Liver (tissue), 9 donors: ENCODE measurements around the gene DNMBP. TPM values are rescaled to one million over a fixed set of nuclear protein-coding genes. Genes with fewer than 3 reads are reported as not detected.

Source experiments
- DNase-seq: peaks from one replicate; pipeline ENCODE4 v3.0.0-alpha.2; 2017; ENCODE audit warnings: low spot score
- H3K27ac ChIP-seq, 2 donors: one replicate each; pipeline ENCODE4 v1.7.0; 2013; ENCODE audit warnings: inconsistent platforms in 2 of 2, low read length in 2 of 2, control low read depth in 1 of 2, low read depth in 1 of 2, mild to moderate bottlenecking in 1 of 2
- H3K27me3 ChIP-seq, 4 donors: one replicate each; pipeline versions ENCODE4 v1.6.1 to v1.7.0; 2013; ENCODE audit warnings: low read length in 3 of 4, inconsistent platforms in 1 of 4, mild to moderate bottlenecking in 1 of 4, moderate library complexity in 1 of 4; ENCODE audit not compliant: control insufficient read depth in 4 of 4, insufficient read depth in 4 of 4
- H3K36me3 ChIP-seq, 4 donors: one replicate each; pipeline versions ENCODE4 v1.6.1 to v1.7.0; 2013; ENCODE audit warnings: low read length in 3 of 4, mild to moderate bottlenecking in 3 of 4, low read depth in 1 of 4, moderate library complexity in 1 of 4; ENCODE audit not compliant: control insufficient read depth in 4 of 4, insufficient read depth in 3 of 4
- H3K4me1 ChIP-seq, 4 donors: one replicate each; pipeline versions ENCODE4 v1.6.1 to v1.7.0; 2013; ENCODE audit warnings: low read length in 3 of 4, mild to moderate bottlenecking in 3 of 4, moderate library complexity in 1 of 4; ENCODE audit not compliant: control insufficient read depth in 4 of 4, insufficient read depth in 4 of 4
- H3K4me3 ChIP-seq, 3 donors: one replicate each; pipeline versions ENCODE4 v1.6.1 to v1.7.0; 2013; ENCODE audit warnings: low read length in 3 of 3, control low read depth in 1 of 3, low read depth in 1 of 3, mild to moderate bottlenecking in 1 of 3
- H3K9ac ChIP-seq, 2 donors: one replicate each; pipeline ENCODE4 v1.7.0; 2013; ENCODE audit warnings: low read length in 2 of 2, mild to moderate bottlenecking in 2 of 2, moderate library complexity in 2 of 2, control low read depth in 1 of 2, low read depth in 1 of 2
- H3K9me3 ChIP-seq, 4 donors: one replicate each; pipeline versions ENCODE4 v1.6.1 to v1.7.0; 2013; ENCODE audit warnings: low read length in 3 of 4; ENCODE audit not compliant: control insufficient read depth in 4 of 4
- ATF3 ChIP-seq: IDR thresholded peaks from 2 replicates; pipeline ENCODE4 v1.6.1; 2016; ENCODE audit warnings: antibody characterized with exemption
- CTCF ChIP-seq: fragments of 150-350 bp; IDR thresholded peaks from 2 replicates; pipeline ENCODE4 v1.5.1; 2017; ENCODE audit warnings: improper control_type of control experiment, low read depth, low read length; ENCODE audit not compliant: missing input control
- EGR1 ChIP-seq, 2 donors: IDR thresholded peaks; 2 replicates each; pipeline ENCODE4 v1.6.1; 2016 to 2018; ENCODE audit warnings: antibody characterized with exemption in 2 of 2, low read depth in 2 of 2
- FOXA1 ChIP-seq: IDR thresholded peaks from 2 replicates; pipeline ENCODE4 v1.6.1; 2016; ENCODE audit warnings: antibody characterized with exemption
- FOXA2 ChIP-seq: IDR thresholded peaks from 2 replicates; pipeline ENCODE4 v1.6.1; 2016; ENCODE audit warnings: antibody characterized with exemption
- GABPA ChIP-seq, 2 donors: IDR thresholded peaks in 1 of 2; conservative IDR thresholded peaks in 1 of 2; 2 replicates each; pipeline ENCODE4 v1.6.1; 2016; ENCODE audit warnings: antibody characterized with exemption in 2 of 2, mild to moderate bottlenecking in 1 of 2, moderate library complexity in 1 of 2
- HNF4A ChIP-seq, 2 donors: conservative IDR thresholded peaks; 2 replicates each; pipeline ENCODE4 v1.6.1; 2016; ENCODE audit warnings: antibody characterized with exemption in 2 of 2, mild to moderate bottlenecking in 2 of 2
- MAX ChIP-seq: IDR thresholded peaks from 2 replicates; pipeline ENCODE4 v1.6.1; 2016; ENCODE audit warnings: antibody characterized with exemption
- NR2F2 ChIP-seq: IDR thresholded peaks from 2 replicates; pipeline ENCODE4 v1.6.1; 2016; ENCODE audit warnings: antibody characterized with exemption
- RAD21 ChIP-seq, 2 donors: IDR thresholded peaks; 2 replicates each; pipeline ENCODE4 v1.6.1; 2016; ENCODE audit warnings: antibody characterized with exemption in 2 of 2, mild to moderate bottlenecking in 2 of 2
- REST ChIP-seq: IDR thresholded peaks from 2 replicates; pipeline ENCODE4 v1.6.1; 2016; ENCODE audit warnings: antibody characterized with exemption, mild to moderate bottlenecking
- RXRA ChIP-seq, 2 donors: IDR thresholded peaks; 2 replicates each; pipeline ENCODE4 v1.6.1; 2017 to 2018; ENCODE audit warnings: antibody characterized with exemption in 2 of 2, mild to moderate bottlenecking in 1 of 2
- SP1 ChIP-seq: IDR thresholded peaks from 2 replicates; pipeline ENCODE4 v1.6.1; 2018; ENCODE audit warnings: antibody characterized with exemption, mild to moderate bottlenecking
- YY1 ChIP-seq: IDR thresholded peaks from 2 replicates; pipeline ENCODE4 v1.6.1; 2016; ENCODE audit warnings: antibody characterized with exemption, mild to moderate bottlenecking
- ZBTB33 ChIP-seq: IDR thresholded peaks from 2 replicates; pipeline ENCODE4 v1.6.1; 2016; ENCODE audit warnings: antibody characterized with exemption
- WGBS: extraction: QIAGEN DNeasy Blood & Tissue Kit; methylation state at CpG from one replicate; pipeline ENCODE4 v1.1.7; 2013; 5-methylcytosine and 5-hydroxymethylcytosine counted together
- polyA plus RNA-seq, 2 donors: library from polyadenylated mRNA; stranded (reverse) in 1 of 2; unstranded in 1 of 2; fragments of 200-250 nt in 1 of 2; fragments of >200 nt in 1 of 2; fragmentation: Nextera tagmentation in 1 of 2; extraction: Ambion mirVana in 1 of 2; gene quantifications; one replicate each; pipeline versions ENCODE4 v1.2.1 to v1.2.3, GENCODE V29; 2013 to 2015
- total RNA-seq, 2 donors: library from RNA; depleted of rRNA; stranded (reverse); fragments of >200 nt; gene quantifications; one replicate each; pipeline ENCODE4 v1.2.3, GENCODE V29; 2014
- donor health status: healthy.
- donor health status: healthy.
- donor health status: healthy.
- donor health status: healthy.
- donor health status: healthy.

DNMBP gene
- total and polyA plus RNA-seq, 4 donors, result 3.8 to 12.6 (median 5.3) TPM

- peak; percentile 28 for TF ChIP-seq YY1
Measured at GRCh38 chr10:99849536-99849935, 160.2 kb downstream of the DNMBP start (continued).

GRCh38 chr10:99849057-99849456 lies 160.7 kb downstream of the DNMBP start:
- H3K27me3 ChIP-seq, result no peaks in the 10 kb centered on the region
- H3K9me3 ChIP-seq, result no peaks in the 10 kb centered on the region
- 88% methylated on average over 7 of the region's 7 CpGs for WGBS
- H3K4me3 ChIP-seq, result no peak overlapping the region
- peak overlapping the region; percentile 6 to 19 for H3K27ac ChIP-seq
- no peak for DNase-seq
- peaks cover 9 to 65% (median 53%) of the 10 kb centered on the region in 4 donors for H3K36me3 ChIP-seq
- H3K4me1 ChIP-seq, result peaks cover 5 to 31% (median 25%) of the 10 kb centered on the region in 4 donors
- H3K9ac ChIP-seq, result no peak overlapping the region
- TF ChIP-seq EGR1 (IDR thresholded peaks at IDR 0.05; ENCODE audit: low read depth in 2 of 2) (peak in 1 of 2 donors; percentile 7), FOXA1 (no peak)

GRCh38 chr10:99845837-99846382 lies 163.8 kb downstream of the DNMBP start:
- Histone ChIP-seq H3K4me3 (no peak overlapping the region), H3K4me1 (peaks cover 5 to 31% (median 24%) of the 10 kb centered on the region in 4 donors), H3K9ac (no peak overlapping the region), H3K27me3 (no peaks in the 10 kb centered on the region), H3K9me3 (no peaks in the 10 kb centered on the region), H3K27ac (peak overlapping the region; percentile 34 to 54), H3K36me3 (peaks cover 10 to 71% (median 47%) of the 10 kb centered on the region in 4 donors)
- DNase-seq, result peak; percentile 57
- WGBS, result 32% methylated on average over 18 of the region's 18 CpGs
- TF ChIP-seq RAD21 (IDR thresholded peaks at IDR 0.05) (peak; percentile 89 to 95), SP1 (peak; percentile 9), ZBTB33 (no peak), HNF4A (conservative IDR thresholded peaks at IDR 0.05) (peak; percentile 14 to 45), CTCF (peak; percentile 96)

GRCh38 chr10:99844433-99844955 lies 165.3 kb downstream of the DNMBP start:
- no peaks in the 10 kb centered on the region for H3K27me3 ChIP-seq
- H3K36me3 ChIP-seq, result peaks cover 3 to 60% (median 37%) of the 10 kb centered on the region in 4 donors
- TF ChIP-seq HNF4A (conservative IDR thresholded peaks at IDR 0.05) (no peak), ATF3 (no peak), RXRA (IDR thresholded peaks at IDR 0.05) (no peak), FOXA1 (no peak), EGR1 (IDR thresholded peaks at IDR 0.05; ENCODE audit: low read depth in 2 of 2) (no peak), NR2F2 (no peak), MAX (no peak), GABPA (IDR thresholded peaks at IDR 0.05 in 1 of 2, conservative IDR thresholded peaks at IDR 0.05 in 1 of 2) (no peak), REST (no peak), FOXA2 (no peak)
- WGBS, result 74% methylated on average over 6 of the region's 6 CpGs
- H3K9ac ChIP-seq, result no peak overlapping the region
- no peak overlapping the region for H3K4me3 ChIP-seq
- peaks cover 5 to 27% (median 22%) of the 10 kb centered on the region in 4 donors for H3K4me1 ChIP-seq
- H3K9me3 ChIP-seq, result no peaks in the 10 kb centered on the region
- DNase-seq, result no peak
- H3K27ac ChIP-seq, result no peak overlapping the region
